ENCODE data around the gene ARV1. TPM values are rescaled to one million over a fixed set of nuclear protein-coding genes. Genes with fewer than 3 reads are reported as not detected.
A peak's percentile ranks its signal among the peaks of the same experiment; 100 is the strongest.
"Not testable (repeated sequence)": the region's sequence is repeated elsewhere in the genome, so short reads cannot be mapped to it uniquely, and the experiment has no call there.

The ARV1 gene
- total RNA-seq, 6 experiments from 2014 or later = 9.2 to 18.7 (median 13.4) TPM

DNA sequence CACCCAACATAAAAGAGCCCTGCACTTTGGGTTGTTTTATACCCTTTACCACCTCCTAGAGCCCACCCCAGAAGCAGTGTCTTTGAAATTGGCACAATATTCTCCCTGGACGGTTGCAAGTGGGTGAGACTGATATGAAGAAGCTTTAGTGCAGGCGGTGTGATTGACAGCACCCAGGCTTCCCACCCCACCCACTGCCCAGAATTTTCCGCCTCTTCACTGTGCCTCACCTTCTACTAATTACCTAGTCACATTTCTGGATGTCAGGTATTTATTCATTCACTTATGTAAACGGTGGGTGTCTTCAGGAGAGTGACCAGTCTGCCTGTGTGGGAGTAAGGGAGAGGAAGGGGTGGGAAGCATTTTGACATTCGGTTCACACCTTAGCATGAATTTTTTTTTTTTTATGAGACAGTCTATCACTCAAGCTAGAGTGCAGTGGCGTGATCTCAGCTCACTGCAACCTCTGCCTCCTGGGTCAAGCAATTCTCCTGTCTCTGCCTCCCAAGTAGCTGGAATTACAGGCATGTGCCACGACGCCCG lies 62.9 kb downstream of the ARV1 start:
- H3K27ac ChIP-seq = no peak overlapping the region
- DNase-seq = no peak

DNA sequence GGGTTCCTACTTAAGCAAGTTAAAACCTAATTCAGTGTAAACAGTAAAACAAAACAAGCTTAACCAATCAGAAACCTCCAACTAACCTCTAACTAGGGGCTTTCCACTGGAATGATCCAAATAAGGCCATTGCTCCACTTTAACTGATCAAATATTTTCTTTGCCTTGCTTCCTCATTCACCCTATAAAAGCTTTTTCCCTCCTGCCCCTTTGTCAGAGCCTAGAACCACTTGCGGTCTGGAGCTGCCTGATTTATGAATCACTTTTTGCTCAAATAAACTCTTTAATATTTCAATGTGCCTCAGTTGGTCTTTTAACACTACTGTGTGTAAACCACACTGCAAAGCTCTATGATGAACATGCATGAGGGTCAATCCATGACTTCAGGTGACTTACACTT lies 65.7 kb downstream of the ARV1 start:
- 100% methylated on average over 1 of the region's 1 CpG for WGBS (ENCODE audit: insufficient coverage, low coverage, low lambda C conversion rate, missing lambda C conversion rate)
- ATAC-seq (no peak), DNase-seq (no peak)
- Histone ChIP-seq H3K27me3 (no peaks in the 10 kb centered on the region), H3K27ac (no peak overlapping the region), H3K9me3 (no peaks in the 10 kb centered on the region), H3K36me3 (no peaks in the 10 kb centered on the region), H3K4me1 (no peaks in the 10 kb centered on the region), H3K4me3 (no peak overlapping the region)
- intact Hi-C loops (cut with DNase I) = no loop called here
- TF ChIP-seq, protein P1, sequence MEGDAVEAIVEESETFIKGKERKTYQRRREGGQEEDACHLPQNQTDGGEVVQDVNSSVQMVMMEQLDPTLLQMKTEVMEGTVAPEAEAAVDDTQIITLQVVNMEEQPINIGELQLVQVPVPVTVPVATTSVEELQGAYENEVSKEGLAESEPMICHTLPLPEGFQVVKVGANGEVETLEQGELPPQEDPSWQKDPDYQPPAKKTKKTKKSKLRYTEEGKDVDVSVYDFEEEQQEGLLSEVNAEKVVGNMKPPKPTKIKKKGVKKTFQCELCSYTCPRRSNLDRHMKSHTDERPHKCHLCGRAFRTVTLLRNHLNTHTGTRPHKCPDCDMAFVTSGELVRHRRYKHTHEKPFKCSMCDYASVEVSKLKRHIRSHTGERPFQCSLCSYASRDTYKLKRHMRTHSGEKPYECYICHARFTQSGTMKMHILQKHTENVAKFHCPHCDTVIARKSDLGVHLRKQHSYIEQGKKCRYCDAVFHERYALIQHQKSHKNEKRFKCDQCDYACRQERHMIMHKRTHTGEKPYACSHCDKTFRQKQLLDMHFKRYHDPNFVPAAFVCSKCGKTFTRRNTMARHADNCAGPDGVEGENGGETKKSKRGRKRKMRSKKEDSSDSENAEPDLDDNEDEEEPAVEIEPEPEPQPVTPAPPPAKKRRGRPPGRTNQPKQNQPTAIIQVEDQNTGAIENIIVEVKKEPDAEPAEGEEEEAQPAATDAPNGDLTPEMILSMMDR (IDR thresholded peaks at IDR 0.05) = no peak

More for the DNA sequence above, 62.9 kb downstream of the ARV1 start:
- TF ChIP-seq, protein P1 (IDR thresholded peaks at IDR 0.05) = no peak
- no peak for TF ChIP-seq POLR2A (IDR thresholded peaks at IDR 0.05)
- H3K4me1 ChIP-seq = peaks cover 0 to 4% (median 0%) of the 10 kb centered on the region in 4 donors
- H3K4me3 ChIP-seq = no peak overlapping the region
- no peaks in the 10 kb centered on the region for H3K36me3 ChIP-seq
- ATAC-seq = no peak
- 75% methylated on average over 6 of the region's 9 CpGs for WGBS (ENCODE audit: insufficient coverage, low coverage, low lambda C conversion rate, missing lambda C conversion rate)
- intact Hi-C loops (cut with DNase I) = no loop called here
- no peaks in the 10 kb centered on the region for H3K9me3 ChIP-seq
- H3K27me3 ChIP-seq = no peaks in the 10 kb centered on the region

DNA sequence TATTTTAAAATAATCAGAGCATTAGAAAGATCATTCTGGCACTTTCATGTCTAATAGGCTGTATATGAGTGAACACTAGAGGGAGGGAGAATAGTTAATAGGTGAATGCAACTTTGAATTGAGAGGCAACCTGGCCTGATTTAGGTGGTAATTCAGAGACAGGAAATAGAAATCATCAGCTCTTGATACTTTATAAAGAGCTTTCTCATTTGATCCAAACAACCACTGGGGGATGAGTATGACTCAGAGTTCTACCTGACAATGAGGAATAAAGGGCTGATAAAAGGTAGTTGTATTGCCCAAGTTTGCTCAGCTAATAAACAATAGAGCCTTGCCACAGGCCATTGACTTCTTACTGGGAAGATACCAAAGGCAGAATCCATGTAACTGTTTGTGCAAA lies 66.4 kb downstream of the ARV1 start:
- no peaks in the 10 kb centered on the region for H3K4me1 ChIP-seq
- intact Hi-C loops (cut with DNase I) = no loop called here
- DNase-seq (no peak), ATAC-seq (peak in 1 of 4 donors; percentile 52)
- H3K4me3 ChIP-seq = no peak overlapping the region
- no peaks in the 10 kb centered on the region for H3K27me3 ChIP-seq
- H3K9me3 ChIP-seq = no peaks in the 10 kb centered on the region
- no peak overlapping the region for H3K27ac ChIP-seq
- H3K36me3 ChIP-seq = no peaks in the 10 kb centered on the region
- TF ChIP-seq, protein P1 (IDR thresholded peaks at IDR 0.05) = no peak
- TF ChIP-seq POLR2A (IDR thresholded peaks at IDR 0.05) = no peak

DNA sequence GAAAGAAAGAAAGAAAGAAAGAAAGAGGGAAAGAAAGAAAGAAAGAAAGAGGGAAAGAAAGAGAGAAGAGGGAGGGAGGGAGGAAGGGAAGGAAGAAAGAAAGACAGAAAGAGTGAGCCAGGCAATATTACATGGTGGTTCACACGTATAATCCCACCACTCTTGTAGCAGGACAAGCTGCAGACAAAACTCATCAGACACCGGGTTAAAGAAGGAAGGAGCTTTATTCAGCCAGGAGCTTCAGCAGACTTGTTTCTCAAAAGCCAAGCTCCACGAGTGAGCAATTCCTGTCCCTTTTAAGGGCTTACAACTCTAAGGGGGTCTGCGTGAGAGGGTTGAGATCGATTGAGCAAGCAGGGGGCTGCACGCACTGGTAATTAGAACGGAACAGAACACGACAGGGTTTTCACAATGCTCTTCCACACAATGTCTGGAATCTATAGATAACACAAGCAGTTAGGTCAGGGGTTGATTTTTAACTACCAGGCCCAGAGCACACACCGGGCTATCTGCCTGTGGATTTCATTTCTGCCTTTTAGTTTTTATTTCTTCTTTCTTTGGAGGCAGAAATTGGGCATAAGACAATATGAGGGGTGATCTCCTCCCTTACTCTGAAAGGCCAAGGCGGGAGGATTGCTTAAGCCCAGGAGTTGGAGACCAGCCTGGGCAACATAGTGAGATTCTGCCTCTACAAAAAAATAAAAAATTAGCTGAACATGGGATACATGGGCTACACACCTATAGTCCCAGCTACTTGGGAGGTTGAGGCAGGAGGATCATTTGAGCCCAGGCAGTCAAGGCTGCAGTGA lies 67.2 kb downstream of the ARV1 start:
- intact Hi-C loops (cut with DNase I); ATAC-seq; H3K27me3 ChIP-seq; H3K4me3 ChIP-seq; H3K9me3 ChIP-seq; H3K27ac ChIP-seq; DNase-seq; H3K36me3 ChIP-seq; H3K4me1 ChIP-seq: not testable (repeated sequence)
- WGBS (ENCODE audit: insufficient coverage, low coverage, low lambda C conversion rate, missing lambda C conversion rate) = 92% methylated on average over 3 of the region's 10 CpGs

DNA sequence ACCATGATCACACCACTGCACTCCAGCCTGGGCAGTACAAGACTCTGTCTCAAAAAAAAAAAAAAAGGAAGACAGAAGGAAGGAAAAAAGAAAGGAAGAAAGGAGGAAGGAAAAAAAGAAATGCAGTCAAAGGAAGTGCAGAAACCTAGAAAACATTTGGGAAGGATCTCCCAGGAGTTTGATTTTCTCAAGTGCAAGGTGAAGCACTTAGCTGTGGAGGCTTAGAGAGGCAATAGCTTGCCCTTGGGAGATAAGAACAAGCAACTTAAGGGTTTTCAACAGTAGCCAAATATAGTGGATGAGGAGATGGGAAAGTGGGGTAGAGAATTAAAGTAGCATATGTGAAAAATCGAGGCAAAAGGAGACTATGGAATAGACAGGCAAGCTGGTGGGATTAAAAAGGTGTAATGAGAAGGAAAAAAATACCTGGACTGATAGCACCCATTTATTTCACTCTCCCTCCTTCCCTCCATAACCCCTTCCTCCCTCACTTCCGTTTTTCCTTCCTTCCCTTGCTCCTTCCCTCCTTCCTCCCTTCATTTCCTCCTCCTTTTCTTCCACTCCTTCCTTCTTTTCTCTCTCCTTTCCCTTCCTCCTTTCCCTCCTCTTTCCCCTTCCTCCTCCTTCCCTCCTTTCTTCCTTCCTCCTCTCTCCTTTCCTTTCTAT lies 68.0 kb downstream of the ARV1 start:
- Histone ChIP-seq H3K36me3 (no peaks in the 10 kb centered on the region), H3K9me3 (no peaks in the 10 kb centered on the region), H3K4me1 (no peaks in the 10 kb centered on the region), H3K27me3 (no peaks in the 10 kb centered on the region), H3K27ac (no peak overlapping the region), H3K4me3 (no peak overlapping the region)
- WGBS (ENCODE audit: insufficient coverage, low coverage, low lambda C conversion rate, missing lambda C conversion rate) = 45% methylated on average over 2 of the region's 2 CpGs
- intact Hi-C loops (cut with DNase I) = no loop called here
- DNase-seq (no peak), ATAC-seq (no peak)
- no peak for TF ChIP-seq POLR2A (IDR thresholded peaks at IDR 0.05)
- TF ChIP-seq, protein P1 (IDR thresholded peaks at IDR 0.05) = no peak

DNA sequence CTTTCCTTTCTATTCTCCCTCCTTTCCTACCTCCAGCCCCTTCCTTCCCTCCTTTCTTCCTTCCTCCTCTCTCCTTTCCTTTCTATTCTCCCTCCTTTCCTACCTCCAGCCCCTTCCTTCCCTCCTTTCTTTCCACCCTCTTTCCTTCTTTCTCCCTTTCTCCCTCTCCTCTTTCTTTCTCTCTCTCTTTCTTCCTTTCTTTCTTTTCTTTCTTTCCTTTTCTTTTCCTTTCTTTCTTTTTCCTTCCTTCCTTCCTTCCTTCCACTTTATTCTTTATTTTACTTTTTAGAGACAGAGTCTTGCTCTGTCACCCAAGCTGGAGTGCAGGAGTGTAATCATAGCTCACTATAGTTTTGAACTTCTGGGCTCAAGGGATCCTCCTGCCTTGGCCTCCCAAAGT lies 68.6 kb downstream of the ARV1 start:
- H3K4me3 ChIP-seq; H3K4me1 ChIP-seq; H3K9me3 ChIP-seq; H3K36me3 ChIP-seq; H3K27ac ChIP-seq; ATAC-seq; H3K27me3 ChIP-seq; intact Hi-C loops (cut with DNase I); DNase-seq: not testable (repeated sequence)

DNA sequence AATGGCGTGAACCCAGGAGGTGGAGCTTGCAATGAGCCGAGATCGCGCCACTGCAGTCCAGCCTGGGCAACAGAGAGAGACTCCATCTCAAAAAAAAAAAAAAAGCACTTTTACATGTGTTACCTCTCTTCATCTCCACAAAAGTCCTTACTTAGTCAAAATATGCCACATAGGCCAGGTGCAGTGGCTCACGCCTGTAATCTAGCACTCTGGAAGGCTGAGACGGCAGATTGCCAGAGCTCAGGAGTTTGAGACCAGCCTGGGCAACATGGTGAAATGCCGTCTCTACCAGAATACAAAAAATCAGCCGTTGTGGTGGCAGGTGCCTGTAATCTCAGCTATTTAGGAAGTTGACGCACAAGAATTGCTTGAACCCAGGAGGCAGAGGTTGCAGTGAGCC lies 69.5 kb downstream of the ARV1 start:
- ATAC-seq; H3K4me1 ChIP-seq; H3K36me3 ChIP-seq; H3K4me3 ChIP-seq; H3K27me3 ChIP-seq; DNase-seq; H3K9me3 ChIP-seq; intact Hi-C loops (cut with DNase I); H3K27ac ChIP-seq: not testable (repeated sequence)
- WGBS (ENCODE audit: insufficient coverage, low coverage, low lambda C conversion rate, missing lambda C conversion rate) = 96% methylated on average over 6 of the region's 9 CpGs
